CD14-positive monocyte (primary cell): Measurements from ENCODE around the gene CREBL2. TPM values are rescaled to one million over a fixed set of nuclear protein-coding genes. Genes with fewer than 3 reads are reported as not detected.
A peak's percentile ranks its signal among the peaks of the same experiment; 100 is the strongest.

Source experiments
- DNase-seq, 3 donors: peaks; one replicate each; pipeline ENCODE4 v3.0.0-alpha.2; 2011 to 2022
- H2AFZ ChIP-seq: 2 replicates; pipeline ENCODE4 v1.6.0; 2012; ENCODE audit warnings: mild to moderate bottlenecking, low read depth, low read length, inconsistent platforms; ENCODE audit not compliant: insufficient read depth, poor library complexity, severe bottlenecking
- H3K27ac ChIP-seq, 2 donors: 1 replicate in 1 of 2; 2 replicates in 1 of 2; pipeline ENCODE4 v1.5.1; 2012 to 2013; ENCODE audit warnings: low read length in 2 of 2, control low read depth in 1 of 2, inconsistent platforms in 1 of 2, low read depth in 1 of 2, mild to moderate bottlenecking in 1 of 2
- H3K27me3 ChIP-seq, 2 donors: one replicate each; pipeline versions ENCODE4 v1.6.0 to v1.6.1; 2011 to 2013; ENCODE audit warnings: low read length in 2 of 2; ENCODE audit not compliant: control insufficient read depth in 2 of 2, insufficient read depth in 2 of 2
- H3K36me3 ChIP-seq, 2 donors: replicated peaks in 1 of 2; 1 replicate in 1 of 2; 2 replicates in 1 of 2; pipeline versions ENCODE4 v1.5.1 to v1.6.1; 2012 to 2013; ENCODE audit warnings: low read length in 2 of 2, control low read depth in 1 of 2, inconsistent platforms in 1 of 2, mild to moderate bottlenecking in 1 of 2; ENCODE audit not compliant: insufficient read depth in 2 of 2, control insufficient read depth in 1 of 2
- H3K4me1 ChIP-seq, 2 donors: 1 replicate in 1 of 2; 2 replicates in 1 of 2; pipeline versions ENCODE4 v1.5.1 to v1.6.1; 2012 to 2013; ENCODE audit warnings: low read length in 2 of 2, control low read depth in 1 of 2, inconsistent platforms in 1 of 2, mild to moderate bottlenecking in 1 of 2, moderate library complexity in 1 of 2; ENCODE audit not compliant: insufficient read depth in 2 of 2, control insufficient read depth in 1 of 2
- H3K4me2 ChIP-seq: replicated peaks from 2 replicates; pipeline ENCODE3; 2012; ENCODE audit warnings: low read length, moderate library complexity, mild to moderate bottlenecking; ENCODE audit not compliant: poor library complexity, severe bottlenecking; ENCODE audit errors: extremely low read depth
- H3K4me3 ChIP-seq, 3 experiments: fragments of 200-600 bp in 1 of 3; sonication (generic) in 1 of 3; replicated peaks in 1 of 3; 1 replicate in 2 of 3; 2 replicates in 1 of 3; pipeline ENCODE4 v1.5.1; 2011 to 2013; ENCODE audit warnings: low read length in 3 of 3, mild to moderate bottlenecking in 3 of 3, control low read depth in 2 of 3, low read depth in 2 of 3, inconsistent platforms in 1 of 3, moderate library complexity in 1 of 3
- H3K79me2 ChIP-seq: 2 replicates; pipeline ENCODE4 v1.6.0; 2012; ENCODE audit warnings: mild to moderate bottlenecking, control low read depth, inconsistent platforms, low read length, moderate library complexity; ENCODE audit not compliant: insufficient read depth
- H3K9ac ChIP-seq: 2 replicates; pipeline ENCODE4 v1.6.0; 2017; ENCODE audit warnings: low read length, mild to moderate bottlenecking; ENCODE audit not compliant: insufficient read depth, poor library complexity, severe bottlenecking
- H3K9me3 ChIP-seq, 2 donors: replicated peaks in 1 of 2; 1 replicate in 1 of 2; 2 replicates in 1 of 2; pipeline versions ENCODE4 v1.5.1 to v1.6.1; 2012 to 2013; ENCODE audit warnings: low read length in 2 of 2, control low read depth in 1 of 2; ENCODE audit not compliant: control insufficient read depth in 1 of 2, insufficient read depth in 1 of 2
- H4K20me1 ChIP-seq: 2 replicates; pipeline ENCODE4 v1.6.0; 2012; ENCODE audit warnings: mild to moderate bottlenecking, low read length, control low read depth, moderate library complexity; ENCODE audit not compliant: insufficient read depth
- H3K27ac Mint-ChIP-seq, 7 donors: one replicate each; pipeline ENCODE4 v1.8.0; 2020; ENCODE audit warnings: mild to moderate bottlenecking in 7 of 7, mixed read lengths in 7 of 7, moderate library complexity in 6 of 7, inconsistent platforms in 2 of 7
- H3K27me3 Mint-ChIP-seq, 3 donors: one replicate each; pipeline ENCODE4 v1.8.0; 2021 to 2022; ENCODE audit warnings: low read depth in 3 of 3, mild to moderate bottlenecking in 3 of 3, mixed read lengths in 3 of 3, moderate library complexity in 3 of 3, inconsistent platforms in 1 of 3
- H3K36me3 Mint-ChIP-seq, 2 donors: one replicate each; pipeline ENCODE4 v1.8.0; 2020; ENCODE audit warnings: mixed read lengths in 2 of 2, inconsistent platforms in 1 of 2, mild to moderate bottlenecking in 1 of 2
- H3K4me1 Mint-ChIP-seq: one replicate; pipeline ENCODE4 v1.8.0; 2020; ENCODE audit warnings: mild to moderate bottlenecking, mixed read lengths
- H3K4me3 Mint-ChIP-seq, 2 donors: one replicate each; pipeline ENCODE4 v1.8.0; 2020; ENCODE audit warnings: mild to moderate bottlenecking in 2 of 2, mixed read lengths in 2 of 2, moderate library complexity in 1 of 2
- H3K9me3 Mint-ChIP-seq, 7 donors: one replicate each; pipeline ENCODE4 v1.8.0; 2020 to 2022; ENCODE audit warnings: mixed read lengths in 7 of 7, mild to moderate bottlenecking in 6 of 7, moderate library complexity in 6 of 7, inconsistent platforms in 2 of 7
- CTCF ChIP-seq: fragments of 200-600 bp; IDR thresholded peaks from one replicate; pipeline ENCODE4 v1.8.0; 2022; ENCODE audit warnings: antibody characterized with exemption, mild to moderate bottlenecking
- WGBS: methylation state at CpG from one replicate; pipeline ENCODE4 v1.1.5; 2013; ENCODE audit warnings: missing lambda C conversion rate; ENCODE audit not compliant: insufficient coverage; 5-methylcytosine and 5-hydroxymethylcytosine counted together
- intact Hi-C, 2 donors: fragments of 100-400 bp; cut with micrococcal nuclease; formaldehyde crosslinking; loops; one replicate each; pipeline versions ENCODE4 v1.15.0 to v1.15.1; 2023
- polyA plus RNA-seq, 3 donors: library from polyadenylated mRNA; depleted of rRNA in 1 of 3; unstranded in 2 of 3; stranded (reverse) in 1 of 3; fragments of 300-500 nt in 2 of 3; fragments of >200 nt in 1 of 3; fragmentation: Illumina TruSeq in 2 of 3; gene quantifications; 1 replicate in 2 of 3; 2 replicates in 1 of 3; pipeline ENCODE4 v1.2.3, GENCODE V29; 2012 to 2021

CREBL2 gene
- polyA plus RNA-seq, 3 donors, result 14.4 to 45.9 (median 38.2) TPM

GRCh38 chr12:12599750-12600643 lies 11.7 kb upstream of the CREBL2 start:
- no peak overlapping the region for H3K27ac ChIP-seq
- peaks cover 7 to 17% of the 10 kb centered on the region in 2 donors for H3K4me1 ChIP-seq
- H3K4me3 Mint-ChIP-seq, result no peak overlapping the region
- H3K27ac Mint-ChIP-seq, result peak overlapping the region in 4 of 7 donors; percentile 1 to 55 (median 41)
- no peaks in the 10 kb centered on the region for H3K79me2 ChIP-seq
- H2AFZ ChIP-seq, result peak overlapping the region; percentile 44
- DNase-seq, result no peak
- peaks cover 0 to 3% (median 0%) of the 10 kb centered on the region in 7 donors for H3K9me3 Mint-ChIP-seq
- no peaks in the 10 kb centered on the region for H4K20me1 ChIP-seq
- H3K4me3 ChIP-seq, result no peak overlapping the region
- no peaks in the 10 kb centered on the region for H3K9me3 ChIP-seq
- H3K27me3 Mint-ChIP-seq, result peaks cover 4% of the 10 kb centered on the region in 3 donors
- no peaks in the 10 kb centered on the region for H3K27me3 ChIP-seq
- H3K9ac ChIP-seq, result no peak overlapping the region
- intact Hi-C loops, result no loop called here
- no peaks in the 10 kb centered on the region for H3K36me3 ChIP-seq
- peaks cover 13% of the 10 kb centered on the region for H3K4me1 Mint-ChIP-seq
- no peak for TF ChIP-seq CTCF
- 88% methylated on average over 4 of the region's 9 CpGs for WGBS
- no peaks in the 10 kb centered on the region for H3K36me3 Mint-ChIP-seq
- no peak overlapping the region for H3K4me2 ChIP-seq

GRCh38 chr12:12600659-12601058 lies 11.0 kb upstream of the CREBL2 start:
- Histone ChIP-seq H3K27ac (no peak overlapping the region), H3K4me3 (no peak overlapping the region), H4K20me1 (no peaks in the 10 kb centered on the region), H2AFZ (peak overlapping the region; percentile 44), H3K9ac (no peak overlapping the region), H3K4me1 (peaks cover 7 to 17% of the 10 kb centered on the region in 2 donors), H3K4me2 (no peak overlapping the region), H3K27me3 (no peaks in the 10 kb centered on the region), H3K36me3 (no peaks in the 10 kb centered on the region), H3K79me2 (no peaks in the 10 kb centered on the region), H3K9me3 (no peaks in the 10 kb centered on the region)
- 3% methylated on average over 6 of the region's 8 CpGs for WGBS
- DNase-seq, result peak; percentile 64 to 80 (median 67)
- Mint-ChIP-seq H3K4me1 (peaks cover 15% of the 10 kb centered on the region), H3K27ac (peak overlapping the region in 5 of 7 donors; percentile 1 to 73 (median 32)), H3K36me3 (no peaks in the 10 kb centered on the region), H3K9me3 (peaks cover 0 to 3% (median 0%) of the 10 kb centered on the region in 7 donors), H3K4me3 (no peak overlapping the region), H3K27me3 (peaks cover 2 to 3% (median 2%) of the 10 kb centered on the region in 3 donors)
- intact Hi-C loops, result no loop called here
- no peak for TF ChIP-seq CTCF
